SH-SY5Y (cell line): ENCODE results near the gene PCDHA6.

Experiments
- GATA2 ChIP-seq: IDR thresholded peaks from 2 replicates; pipeline ENCODE4 v1.6.1; 2011; ENCODE audit warnings: mild to moderate bottlenecking, low read depth, low read length
- GATA3 ChIP-seq: IDR thresholded peaks from 2 replicates; pipeline ENCODE4 v1.6.1; 2011; ENCODE audit warnings: low read depth, mild to moderate bottlenecking, low read length, moderate library complexity

DNA sequence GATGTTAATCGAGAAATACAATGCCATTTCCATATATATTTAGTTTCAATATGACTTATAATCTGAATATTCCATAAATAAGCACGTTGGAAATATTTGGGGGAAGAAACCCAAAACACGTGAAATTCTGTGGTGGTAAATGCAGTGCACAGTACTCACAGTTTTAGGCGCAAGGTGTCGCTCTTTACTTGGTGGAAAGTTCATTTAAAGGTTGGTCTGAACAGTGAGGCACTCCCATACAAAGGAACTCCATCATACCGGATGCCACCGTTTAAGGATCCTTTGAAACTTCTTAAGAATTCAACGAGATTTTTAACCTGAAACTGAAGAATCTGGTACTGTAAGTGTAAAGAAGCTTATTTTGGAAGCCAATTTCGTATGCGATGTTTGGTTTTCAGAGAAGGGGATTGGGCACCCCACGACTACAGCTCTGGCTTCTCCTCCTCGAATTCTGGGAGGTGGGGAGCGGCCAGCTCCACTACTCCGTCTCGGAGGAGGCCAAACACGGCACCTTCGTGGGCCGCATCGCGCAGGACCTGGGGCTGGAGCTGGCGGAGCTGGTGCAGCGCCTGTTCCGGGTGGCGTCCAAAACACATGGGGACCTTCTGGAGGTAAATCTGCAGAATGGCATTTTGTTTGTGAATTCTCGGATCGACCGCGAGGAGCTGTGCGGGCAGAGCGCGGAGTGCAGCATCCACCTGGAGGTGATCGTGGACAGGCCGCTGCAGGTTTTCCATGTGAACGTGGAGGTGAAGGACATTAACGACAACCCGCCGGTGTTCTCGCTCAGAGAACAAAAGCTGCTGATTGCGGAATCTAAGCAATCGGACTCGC is 41.2 kb downstream of the PCDHA6 start, which contains the start of gene PCDHA11:
- TF ChIP-seq GATA2: no peak
- no peak for TF ChIP-seq GATA3
